BLaER1 treated with 17β-estradiol and CSF1 and Interleukin-3, amounts not matched to agents 10 nM and 100 nM (cell line): ENCODE results near the gene RARRES1.

ENCODE experiments used
- H3K27ac ChIP-seq, 11 experiments: shearing (Covaris generic); formaldehyde crosslinking; 2 replicates each; pipeline ENCODE4 v1.8.1; 2022
- H3K27me3 ChIP-seq, 11 experiments: shearing (Covaris generic); formaldehyde crosslinking; 2 replicates each; pipeline ENCODE4 v1.8.1; 2022
- H3K36me3 ChIP-seq, 11 experiments: shearing (Covaris generic); formaldehyde crosslinking; 2 replicates each; pipeline ENCODE4 v1.8.1; 2022
- H3K4me1 ChIP-seq, 10 experiments: shearing (Covaris generic); formaldehyde crosslinking; 2 replicates each; pipeline ENCODE4 v1.8.1; 2022
- H3K4me2 ChIP-seq, 11 experiments: shearing (Covaris generic); formaldehyde crosslinking; 2 replicates each; pipeline ENCODE4 v1.8.1; 2022
- H3K4me3 ChIP-seq, 10 experiments: shearing (Covaris generic); formaldehyde crosslinking; 2 replicates each; pipeline ENCODE4 v1.8.1; 2022
- H3K9ac ChIP-seq, 11 experiments: shearing (Covaris generic); formaldehyde crosslinking; 2 replicates each; pipeline ENCODE4 v1.8.1; 2022
- H3K9me3 ChIP-seq, 11 experiments: shearing (Covaris generic); formaldehyde crosslinking; replicated peaks in 1 of 11; 2 replicates each; pipeline ENCODE4 v1.8.1; 2022
- H4K20me1 ChIP-seq, 11 experiments: shearing (Covaris generic); formaldehyde crosslinking; 2 replicates each; pipeline ENCODE4 v1.8.1; 2022
- Cebpa-rat ChIP-seq, 11 experiments: shearing (Covaris generic); IDR thresholded peaks; 2 replicates each; pipeline ENCODE4 v1.8.1; 2022

RARRES1 gene

DNA sequence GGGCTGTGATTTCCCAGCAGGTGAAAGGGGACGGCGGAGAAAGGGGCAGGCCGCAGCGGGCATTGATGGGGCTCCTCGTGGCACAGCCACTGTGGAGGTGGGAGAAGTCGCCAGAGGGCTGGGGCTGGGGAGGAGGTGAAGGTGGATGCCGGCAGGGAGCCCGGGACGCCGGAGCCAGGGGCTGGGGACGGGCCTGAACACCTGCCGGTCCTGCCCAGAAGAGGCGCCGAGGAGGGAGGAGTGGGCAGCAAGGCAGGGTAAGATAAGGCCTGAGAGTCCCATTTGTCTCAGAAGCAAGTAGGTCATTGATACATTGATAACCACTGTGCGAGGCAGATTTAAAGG lies 571 bp upstream of the RARRES1 start:
- Histone ChIP-seq H3K4me3 (no peak overlapping the region), H4K20me1 (peaks cover 0 to 8% (median 0%) of the 10 kb centered on the region in 11 experiments; a peak in 2 of 22 replicates), H3K27ac (no peak overlapping the region), H3K4me2 (peak overlapping the region in 2 of 11 experiments; percentile 49 to 78; a peak in 2 of 22 replicates), H3K9ac (no peak overlapping the region), H3K36me3 (peaks cover 0 to 33% (median 17%) of the 10 kb centered on the region in 11 experiments; a peak in 13 of 22 replicates), H3K9me3 (peaks cover 29 to 48% (median 40%) of the 10 kb centered on the region in 11 experiments), H3K27me3 (peaks cover 17 to 28% (median 21%) of the 10 kb centered on the region in 11 experiments), H3K4me1 (peaks cover 0 to 32% (median 7%) of the 10 kb centered on the region in 10 experiments; a peak in 13 of 20 replicates)
- no peak for TF ChIP-seq Cebpa-rat (IDR thresholded peaks at IDR 0.05)

DNA sequence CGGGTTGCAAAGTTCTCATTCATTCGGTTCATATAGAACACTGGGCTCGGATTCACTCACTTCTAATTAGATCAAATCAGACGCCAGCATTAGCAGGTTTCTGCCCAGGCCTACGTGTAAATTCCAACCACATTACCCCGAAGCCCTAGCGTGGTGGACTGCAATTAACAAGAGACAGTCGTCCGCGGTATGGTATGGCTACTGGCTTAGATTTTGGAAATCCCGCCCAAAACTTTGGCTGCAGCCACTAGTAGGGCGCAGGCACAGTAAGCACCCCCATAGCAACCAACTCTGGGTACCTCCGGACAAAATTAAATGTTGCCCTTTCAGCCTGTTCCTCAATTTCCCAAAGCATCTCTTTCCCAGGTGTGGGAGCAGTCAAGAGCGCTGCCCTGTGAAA lies 771 bp downstream of the RARRES1 start:
- Histone ChIP-seq H3K27me3 (peaks cover 17 to 28% (median 21%) of the 10 kb centered on the region in 11 experiments), H3K27ac (no peak overlapping the region), H3K36me3 (peaks cover 0 to 33% (median 17%) of the 10 kb centered on the region in 11 experiments; a peak in 13 of 22 replicates), H3K4me3 (peak overlapping the region in 1 of 10 experiments; percentile 24; a peak in 1 of 20 replicates), H3K9me3 (peaks cover 29 to 48% (median 40%) of the 10 kb centered on the region in 11 experiments), H4K20me1 (peaks cover 0 to 8% (median 0%) of the 10 kb centered on the region in 11 experiments; a peak in 2 of 22 replicates), H3K9ac (no peak overlapping the region), H3K4me2 (peak overlapping the region in 6 of 11 experiments; percentile 36 to 78 (median 42); a peak in 8 of 22 replicates), H3K4me1 (peaks cover 0 to 43% (median 10%) of the 10 kb centered on the region in 10 experiments; a peak in 15 of 20 replicates)
- no peak for TF ChIP-seq Cebpa-rat (IDR thresholded peaks at IDR 0.05)

DNA sequence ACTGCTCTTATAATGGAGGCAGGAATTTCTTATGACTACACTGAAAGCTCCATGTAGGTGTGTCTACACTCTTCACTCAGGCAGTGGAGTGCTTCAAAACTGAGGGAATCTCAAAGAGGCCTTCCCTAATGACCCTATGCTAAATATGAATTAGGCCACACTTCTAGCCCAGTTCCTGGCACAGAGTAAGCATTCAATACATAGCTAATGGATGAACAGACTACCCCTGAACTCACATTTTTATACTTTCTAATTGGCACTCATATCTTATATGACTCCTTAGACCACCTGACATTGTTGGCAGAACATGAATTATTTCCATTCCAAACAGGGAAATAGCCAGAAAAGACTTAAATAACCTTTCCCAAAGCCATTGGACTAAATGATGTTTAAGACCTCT lies 3.4 kb downstream of the RARRES1 start:
- Histone ChIP-seq H3K4me2 (peak overlapping the region in 1 of 11 experiments; percentile 8; a peak in 1 of 22 replicates), H4K20me1 (peaks cover 0 to 8% (median 0%) of the 10 kb centered on the region in 11 experiments; a peak in 2 of 22 replicates), H3K9me3 (peaks cover 12 to 28% (median 23%) of the 10 kb centered on the region in 11 experiments), H3K4me3 (no peak overlapping the region), H3K27ac (no peak overlapping the region; a peak in 1 of 22 replicates), H3K36me3 (peaks cover 0 to 26% (median 14%) of the 10 kb centered on the region in 11 experiments; a peak in 13 of 22 replicates), H3K4me1 (peaks cover 0 to 54% (median 12%) of the 10 kb centered on the region in 10 experiments; a peak in 15 of 20 replicates), H3K9ac (no peak overlapping the region), H3K27me3 (peaks cover 17 to 28% (median 21%) of the 10 kb centered on the region in 11 experiments)
- no peak for TF ChIP-seq Cebpa-rat (IDR thresholded peaks at IDR 0.05)

DNA sequence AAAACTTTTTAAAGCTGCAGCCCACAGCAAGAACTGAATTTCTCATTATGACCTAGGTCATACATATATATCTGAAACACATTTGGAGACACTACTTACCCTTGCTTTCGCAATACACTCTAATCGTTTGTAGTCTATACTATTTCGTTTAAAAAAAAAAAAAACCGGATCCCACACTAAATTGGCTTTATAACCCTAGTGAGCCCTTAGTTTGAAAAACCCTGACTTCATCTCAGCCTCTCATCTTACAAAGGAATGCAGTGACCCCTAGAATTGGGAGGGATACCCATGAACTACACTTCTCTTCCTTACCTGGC lies 4.2 kb downstream of the RARRES1 start:
- Histone ChIP-seq H4K20me1 (peaks cover 0 to 8% (median 0%) of the 10 kb centered on the region in 11 experiments; a peak in 3 of 22 replicates), H3K9ac (no peak overlapping the region), H3K27ac (no peak overlapping the region; a peak in 1 of 22 replicates), H3K27me3 (peaks cover 17 to 28% (median 21%) of the 10 kb centered on the region in 11 experiments), H3K4me2 (peak overlapping the region in 10 of 11 experiments; percentile 11 to 67 (median 40); a peak in 12 of 22 replicates), H3K9me3 (peaks cover 12 to 26% (median 23%) of the 10 kb centered on the region in 11 experiments), H3K36me3 (peaks cover 0 to 26% (median 14%) of the 10 kb centered on the region in 11 experiments; a peak in 13 of 22 replicates), H3K4me3 (no peak overlapping the region; a peak in 1 of 20 replicates), H3K4me1 (peaks cover 1 to 55% (median 13%) of the 10 kb centered on the region in 10 experiments; a peak in 19 of 20 replicates)
- 0 out of 22 replicates have a peak, but pooled peaks of 2 of the 11 experiments have one; percentile 24 to 27 for TF ChIP-seq Cebpa-rat (IDR thresholded peaks at IDR 0.05)

DNA sequence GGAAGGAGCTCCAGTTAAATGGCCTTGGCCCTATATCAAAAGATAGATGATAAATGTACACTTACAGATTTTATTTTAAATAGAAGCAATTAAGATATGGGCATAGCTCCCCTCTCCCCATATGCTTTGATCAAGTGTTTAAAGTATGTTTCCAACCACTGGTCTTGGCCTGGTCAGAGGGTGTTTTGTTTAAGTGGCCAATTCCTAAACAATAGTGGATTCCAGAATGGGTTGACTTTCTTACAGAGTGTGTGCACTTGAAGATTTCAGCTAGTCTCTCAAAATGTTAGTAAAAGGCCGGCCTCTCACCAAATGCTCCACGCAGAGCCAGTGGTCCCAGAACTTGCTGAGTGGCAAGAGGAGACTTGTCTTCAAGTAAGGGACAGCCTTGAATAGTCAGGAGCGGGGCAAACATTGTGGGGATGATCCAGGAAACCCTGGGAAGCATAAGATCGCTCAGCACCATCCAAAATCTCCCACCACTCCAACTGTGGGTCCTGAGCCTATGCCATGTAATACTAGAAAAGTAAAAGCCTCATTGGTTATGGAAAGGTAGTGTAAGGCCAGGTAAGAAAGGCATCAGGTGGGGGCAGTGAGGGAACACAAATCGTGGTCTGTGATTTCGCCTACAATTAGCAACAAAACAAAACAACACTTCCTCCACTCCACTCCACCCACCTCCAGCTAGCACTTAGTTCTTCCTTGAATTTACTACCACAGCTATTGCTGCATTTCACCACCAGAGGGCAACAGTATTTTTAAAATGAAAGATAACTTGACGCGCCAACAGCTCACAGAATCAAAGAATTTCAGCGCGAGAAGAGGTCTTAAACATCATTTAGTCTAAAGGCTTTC lies 4.8 kb downstream of the RARRES1 start:
- peaks cover 0 to 22% (median 13%) of the 10 kb centered on the region in 11 experiments; a peak in 13 of 22 replicates for H3K36me3 ChIP-seq

DNA sequence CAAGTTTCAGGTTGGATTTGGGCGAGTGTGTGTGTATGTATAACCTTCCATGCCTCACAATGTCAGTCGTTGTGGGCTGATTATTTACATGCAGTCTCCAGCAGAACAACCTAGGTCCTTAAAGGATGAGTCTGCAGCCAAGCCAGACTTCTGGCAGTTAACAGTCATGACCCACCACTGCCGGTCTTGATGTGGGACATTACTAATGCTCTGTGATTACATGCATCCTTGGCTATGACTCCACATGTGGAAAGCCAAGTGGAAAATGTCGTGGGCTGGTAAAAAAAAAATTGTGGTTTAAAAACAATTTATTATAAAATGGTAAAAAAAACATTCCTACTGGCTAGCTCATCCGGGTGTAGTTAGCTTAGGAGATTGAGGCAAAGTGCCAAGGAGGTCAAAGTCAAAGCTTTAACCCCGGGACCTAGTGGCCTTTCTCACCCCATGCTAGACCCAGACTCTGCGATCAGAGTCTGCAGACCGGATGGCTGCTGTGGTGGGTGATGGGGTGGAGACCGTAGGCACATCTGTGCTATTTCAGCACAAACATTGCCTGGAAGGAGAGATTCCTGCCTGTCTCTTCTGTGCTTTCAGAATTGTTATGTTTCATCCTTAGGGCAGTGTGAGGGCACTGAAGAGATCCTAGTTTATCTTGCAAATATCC lies 6.8 kb downstream of the RARRES1 start:
- H3K9ac ChIP-seq, result peak overlapping the region in 1 of 11 experiments; percentile 21; a peak in 1 of 22 replicates
- H3K4me3 ChIP-seq, result no peak overlapping the region
- H3K27ac ChIP-seq, result peak overlapping the region in 1 of 11 experiments; percentile 32; a peak in 4 of 22 replicates
- H4K20me1 ChIP-seq, result peaks cover 0 to 4% (median 0%) of the 10 kb centered on the region in 11 experiments; a peak in 3 of 22 replicates
- TF ChIP-seq Cebpa-rat (IDR thresholded peaks at IDR 0.05), result no peak
- peaks cover 0 to 11% (median 0%) of the 10 kb centered on the region in 11 experiments; a peak in 6 of 22 replicates for H3K9me3 ChIP-seq
- H3K4me1 ChIP-seq, result peaks cover 7 to 54% (median 22%) of the 10 kb centered on the region in 10 experiments; a peak in 19 of 20 replicates
- peaks cover 6 to 18% (median 12%) of the 10 kb centered on the region in 11 experiments; a peak in 17 of 22 replicates for H3K36me3 ChIP-seq
- peaks cover 0 to 2% (median 0%) of the 10 kb centered on the region in 11 experiments; a peak in 2 of 22 replicates for H3K27me3 ChIP-seq
- 0 out of 22 replicates have a peak overlapping the region, but pooled peaks of 2 of the 11 experiments have one; percentile 11 to 16 for H3K4me2 ChIP-seq

More for the DNA sequence above, 4.8 kb downstream of the RARRES1 start:
- H3K27ac ChIP-seq, result peak overlapping the region in 5 of 11 experiments; percentile 13 to 73 (median 63); a peak in 6 of 22 replicates
- H4K20me1 ChIP-seq, result peaks cover 0 to 7% (median 0%) of the 10 kb centered on the region in 11 experiments; a peak in 3 of 22 replicates
- peaks cover 15 to 22% (median 16%) of the 10 kb centered on the region in 11 experiments for H3K27me3 ChIP-seq
- TF ChIP-seq Cebpa-rat (IDR thresholded peaks at IDR 0.05), result no peak
- H3K4me3 ChIP-seq, result no peak overlapping the region; a peak in 1 of 20 replicates
- H3K4me1 ChIP-seq, result peaks cover 7 to 56% (median 19%) of the 10 kb centered on the region in 10 experiments; a peak in 19 of 20 replicates
- H3K9ac ChIP-seq, result peak overlapping the region in 3 of 11 experiments; percentile 56 to 59 (median 58); a peak in 6 of 22 replicates
- H3K4me2 ChIP-seq, result peak overlapping the region in 10 of 11 experiments; percentile 11 to 67 (median 40); a peak in 13 of 22 replicates
- peaks cover 11 to 20% (median 17%) of the 10 kb centered on the region in 11 experiments for H3K9me3 ChIP-seq

DNA sequence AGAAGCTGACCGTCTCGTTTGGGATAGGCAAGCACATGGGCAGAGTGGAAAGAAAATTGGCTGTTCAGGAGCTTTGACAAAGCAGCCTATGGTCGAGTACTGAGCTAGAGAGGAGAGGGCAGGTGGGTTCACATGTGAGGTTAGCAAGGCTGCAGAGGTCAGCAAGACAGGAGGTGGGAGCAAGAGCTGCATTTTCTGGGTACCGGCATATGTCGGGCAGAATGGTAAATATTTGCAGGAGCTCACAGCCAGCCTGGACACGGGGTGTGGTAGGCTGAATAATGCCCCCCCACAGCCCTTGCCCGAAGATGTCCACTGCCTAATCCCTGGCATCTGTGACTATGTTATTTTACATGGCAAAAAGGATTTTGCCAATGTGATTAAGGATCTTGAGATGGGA lies 8.3 kb downstream of the RARRES1 start:
- peaks cover 6 to 31% (median 13%) of the 10 kb centered on the region in 11 experiments; a peak in 17 of 22 replicates for H3K36me3 ChIP-seq
- H3K4me1 ChIP-seq, result peaks cover 7 to 54% (median 22%) of the 10 kb centered on the region in 10 experiments; a peak in 19 of 20 replicates
- peak overlapping the region in 3 of 11 experiments; percentile 81 to 85 (median 83); a peak in 6 of 22 replicates for H3K27ac ChIP-seq
- H3K9ac ChIP-seq, result no peak overlapping the region
- peak overlapping the region in 2 of 11 experiments; percentile 68 to 82; a peak in 3 of 22 replicates for H3K4me2 ChIP-seq
- no peak for TF ChIP-seq Cebpa-rat (IDR thresholded peaks at IDR 0.05)
- H3K4me3 ChIP-seq, result no peak overlapping the region
- H3K27me3 ChIP-seq, result no peaks in the 10 kb centered on the region
- peaks cover 0 to 4% (median 0%) of the 10 kb centered on the region in 11 experiments; a peak in 3 of 22 replicates for H4K20me1 ChIP-seq
- peaks cover 0 to 8% (median 0%) of the 10 kb centered on the region in 11 experiments; a peak in 3 of 22 replicates for H3K9me3 ChIP-seq
